ENCODE data around the gene ZNF471. TPM values are rescaled to one million over a fixed set of nuclear protein-coding genes. Genes with fewer than 3 reads are reported as not detected.

Gene ZNF471
- polyA plus RNA-seq, 3 donors = 1.7 to 2.8 (median 1.8) TPM

GRCh38 chr19:56567274-56568120 is 59.8 kb downstream of the ZNF471 start, which contains the start of gene ZNF470:
ZNF470 (plus strand) TSS chr19:56567468; CDS start chr19:56570312, 2,844 bp downstream.
- H3K27ac ChIP-seq (ENCODE audit: low read depth, low read length) = no peak within 1 kb of the TSS

DNA sequence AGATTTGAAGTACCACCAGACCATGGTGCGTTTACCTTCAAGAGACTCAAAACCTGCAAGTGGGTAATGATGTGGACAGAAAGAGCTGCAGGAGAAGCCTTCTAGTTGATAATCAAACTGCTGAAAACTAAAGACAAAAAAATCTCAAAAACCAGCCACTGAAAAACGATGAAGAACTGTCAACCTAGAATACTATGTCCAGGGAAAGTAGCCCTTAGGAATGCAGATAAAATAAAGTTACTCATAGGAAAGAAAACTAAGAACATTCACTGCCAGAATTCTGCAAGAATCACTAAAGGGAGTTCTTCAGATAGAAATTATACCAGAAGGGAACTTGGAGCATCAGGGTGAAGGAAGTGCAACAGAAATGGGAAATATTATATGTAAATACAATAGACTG is 64.9 kb downstream of the ZNF471 start:
- no peak overlapping the region for H3K27ac ChIP-seq (ENCODE audit: low read depth, low read length)
- WGBS, 3 donors = 47 to 69% (median 50%) methylated on average over 2 of the region's 2 CpGs

More at GRCh38 chr19:56567274-56568120, 59.8 kb downstream of the ZNF471 start, which contains the start of gene ZNF470:
- WGBS, 3 donors = 3 to 4% (median 3%) methylated on average over 61 to 66 of the region's 66 CpGs

DNA sequence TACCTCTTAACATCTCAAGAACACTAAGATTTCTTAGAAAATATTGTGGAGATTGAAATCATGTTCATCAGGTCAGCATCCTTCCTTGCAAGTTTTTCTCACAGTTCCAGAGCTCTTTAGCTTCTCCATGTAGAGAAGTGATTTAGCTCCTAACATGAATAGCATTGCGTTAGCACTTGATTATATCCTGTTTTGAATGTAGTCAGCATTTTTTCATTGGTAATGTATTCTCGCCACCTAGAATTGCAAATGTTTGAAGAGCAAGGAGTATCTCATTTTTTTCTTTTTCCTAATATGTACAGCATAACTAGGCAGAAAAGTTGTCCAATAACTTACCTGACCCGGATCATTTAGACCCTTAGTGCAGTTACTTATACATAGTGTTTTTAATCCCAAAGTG is 66.3 kb downstream of the ZNF471 start:
- 96 to 98% (median 98%) methylated on average over 3 of the region's 3 CpGs for WGBS, 3 donors
- H3K27ac ChIP-seq (ENCODE audit: low read depth, low read length) = no peak overlapping the region

GRCh38 chr19:56577719-56578602 is 70.3 kb downstream of the ZNF471 start:
- H3K27ac ChIP-seq (ENCODE audit: low read depth, low read length) = no peak overlapping the region
- 97 to 98% (median 97%) methylated on average over 11 of the region's 11 CpGs for WGBS, 3 donors

Other genes starting within 250 kb of the ZNF471 start
- gene EDDM13, start 235.1 kb upstream of the ZNF471 start, polyA plus RNA-seq = 1 to 10 TPM in 1 of 3 donors, under 1 TPM in 1, not detected in 1; 0.32 to 1.2 TPM
- 1 to 10 TPM; 3.2 to 7.5 (median 4.3) TPM for gene ZSCAN5A, start 193.0 kb upstream of the ZNF471 start, polyA plus RNA-seq
- 1 to 10 TPM; 2.1 to 3.8 (median 2.3) TPM for gene ZNF582, start 114.3 kb upstream of the ZNF471 start, polyA plus RNA-seq
- 1 to 10 TPM; 1.5 to 2.1 (median 1.9) TPM for gene ZNF583, start 103.5 kb upstream of the ZNF471 start, polyA plus RNA-seq
- 1 to 10 TPM in 2 of 3 donors, under 1 TPM in 1; 0.98 to 3.0 (median 1.6) TPM for gene ZNF667, start 30.5 kb upstream of the ZNF471 start, polyA plus RNA-seq
- gene ZFP28, start 31.1 kb downstream of the ZNF471 start, polyA plus RNA-seq = 1 to 10 TPM; 2.1 to 5.3 (median 2.6) TPM
- 1 to 10 TPM in 1 of 3 donors, under 1 TPM in 2; 0.79 to 4.3 (median 0.92) TPM for gene ZNF470, start 59.6 kb downstream of the ZNF471 start, polyA plus RNA-seq
- 1 to 10 TPM; 2.2 to 4.2 (median 3.4) TPM for gene ZNF71, start 87.4 kb downstream of the ZNF471 start, polyA plus RNA-seq
- under 1 TPM in 2 of 3 donors, not detected in 1; 0.07 to 0.43 TPM for gene SMIM17, start 135.3 kb downstream of the ZNF471 start, polyA plus RNA-seq
- 1 to 10 TPM in 2 of 3 donors, under 1 TPM in 1; 0.11 to 2.0 (median 1.1) TPM for gene ZNF835, start 163.9 kb downstream of the ZNF471 start, polyA plus RNA-seq

All from adipose tissue (tissue), 3 donors.